TTC549 (cell line): ENCODE measurements around the gene TUBA8.
A peak's percentile ranks its signal among the peaks of the same experiment; 100 is the strongest.
"Not testable (repeated sequence)": the region's sequence is repeated elsewhere in the genome, so short reads cannot be mapped to it uniquely, and the experiment has no call there.

ENCODE experiments used
- FAIRE-seq: peaks from 2 replicates; lab custom pipeline; 2012; peaks lifted over from hg19 to GRCh38; lab: Jason Lieb, UNC

Gene TUBA8

GRCh38 chr22:18077639-18078328, 32.8 kb upstream of the TUBA8 start, which contains the start of gene PEX26:
Gene PEX26, plus strand, starts transcription at chr22:18077990. Its CDS starts 387 bp downstream, at chr22:18078377.
- peak; percentile 22 for FAIRE-seq

- FAIRE-seq: no peak
Measured at GRCh38 chr22:18078329-18079041, 32.1 kb upstream of the TUBA8 start.

GRCh38 chr22:18079706-18080233, 30.8 kb upstream of the TUBA8 start:
- no peak for FAIRE-seq

GRCh38 chr22:18081416-18081815, 29.2 kb upstream of the TUBA8 start:
- FAIRE-seq: no peak

- FAIRE-seq: no peak
Measured at GRCh38 chr22:18082467-18082866, 28.1 kb upstream of the TUBA8 start.

- no peak for FAIRE-seq
Measured at GRCh38 chr22:18083406-18083805, 27.2 kb upstream of the TUBA8 start.

GRCh38 chr22:18085188-18085587, 25.4 kb upstream of the TUBA8 start:
- FAIRE-seq: no peak

GRCh38 chr22:18087350-18087855, 23.2 kb upstream of the TUBA8 start:
- FAIRE-seq: no peak

GRCh38 chr22:18088825-18089568, 21.6 kb upstream of the TUBA8 start:
- FAIRE-seq: no peak

- FAIRE-seq: no peak
Measured at GRCh38 chr22:18090286-18090685, 20.3 kb upstream of the TUBA8 start.

- FAIRE-seq: no peak
Measured at GRCh38 chr22:18091478-18091877, 19.1 kb upstream of the TUBA8 start.

GRCh38 chr22:18091916-18092526, 18.6 kb upstream of the TUBA8 start:
- FAIRE-seq: no peak

- FAIRE-seq: no peak
Measured at GRCh38 chr22:18093661-18094060, 16.9 kb upstream of the TUBA8 start.

- no peak for FAIRE-seq
Measured at GRCh38 chr22:18095101-18095805, 15.4 kb upstream of the TUBA8 start.

GRCh38 chr22:18096823-18097222, 13.8 kb upstream of the TUBA8 start:
- no peak for FAIRE-seq

- no peak for FAIRE-seq
Measured at GRCh38 chr22:18100781-18101180, 9.8 kb upstream of the TUBA8 start.

- FAIRE-seq: no peak
Measured at GRCh38 chr22:18101536-18101935, 9.1 kb upstream of the TUBA8 start.

GRCh38 chr22:18103527-18104269, 6.9 kb upstream of the TUBA8 start:
- FAIRE-seq: no peak

GRCh38 chr22:18104566-18104965, 6.0 kb upstream of the TUBA8 start:
- FAIRE-seq: no peak

- FAIRE-seq: not testable (repeated sequence)
Measured at GRCh38 chr22:18105981-18106380, 4.6 kb upstream of the TUBA8 start.
